ENCODE measurements around the gene HOXD11.

- TF ChIP-seq POLR2AphosphoS5 (IDR thresholded peaks at IDR 0.05) (no peak), POLR2A (IDR thresholded peaks at IDR 0.05) (no peak), EP300 (IDR thresholded peaks at IDR 0.05) (no peak)
- TF ChIP-seq, protein P1, sequence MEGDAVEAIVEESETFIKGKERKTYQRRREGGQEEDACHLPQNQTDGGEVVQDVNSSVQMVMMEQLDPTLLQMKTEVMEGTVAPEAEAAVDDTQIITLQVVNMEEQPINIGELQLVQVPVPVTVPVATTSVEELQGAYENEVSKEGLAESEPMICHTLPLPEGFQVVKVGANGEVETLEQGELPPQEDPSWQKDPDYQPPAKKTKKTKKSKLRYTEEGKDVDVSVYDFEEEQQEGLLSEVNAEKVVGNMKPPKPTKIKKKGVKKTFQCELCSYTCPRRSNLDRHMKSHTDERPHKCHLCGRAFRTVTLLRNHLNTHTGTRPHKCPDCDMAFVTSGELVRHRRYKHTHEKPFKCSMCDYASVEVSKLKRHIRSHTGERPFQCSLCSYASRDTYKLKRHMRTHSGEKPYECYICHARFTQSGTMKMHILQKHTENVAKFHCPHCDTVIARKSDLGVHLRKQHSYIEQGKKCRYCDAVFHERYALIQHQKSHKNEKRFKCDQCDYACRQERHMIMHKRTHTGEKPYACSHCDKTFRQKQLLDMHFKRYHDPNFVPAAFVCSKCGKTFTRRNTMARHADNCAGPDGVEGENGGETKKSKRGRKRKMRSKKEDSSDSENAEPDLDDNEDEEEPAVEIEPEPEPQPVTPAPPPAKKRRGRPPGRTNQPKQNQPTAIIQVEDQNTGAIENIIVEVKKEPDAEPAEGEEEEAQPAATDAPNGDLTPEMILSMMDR (IDR thresholded peaks at IDR 0.05): peak in 1 of 6 experiments; percentile 8
These were observed 21.0 kb upstream of the HOXD11 start for GRCh38 chr2:176085861-176086771.

Data from upper lobe of left lung (tissue), 4 donors.